Measurements from ENCODE around the gene STARD9.
"Not testable (repeated sequence)": the region's sequence is repeated elsewhere in the genome, so short reads cannot be mapped to it uniquely, and the experiment has no call there.

The STARD9 gene

DNA sequence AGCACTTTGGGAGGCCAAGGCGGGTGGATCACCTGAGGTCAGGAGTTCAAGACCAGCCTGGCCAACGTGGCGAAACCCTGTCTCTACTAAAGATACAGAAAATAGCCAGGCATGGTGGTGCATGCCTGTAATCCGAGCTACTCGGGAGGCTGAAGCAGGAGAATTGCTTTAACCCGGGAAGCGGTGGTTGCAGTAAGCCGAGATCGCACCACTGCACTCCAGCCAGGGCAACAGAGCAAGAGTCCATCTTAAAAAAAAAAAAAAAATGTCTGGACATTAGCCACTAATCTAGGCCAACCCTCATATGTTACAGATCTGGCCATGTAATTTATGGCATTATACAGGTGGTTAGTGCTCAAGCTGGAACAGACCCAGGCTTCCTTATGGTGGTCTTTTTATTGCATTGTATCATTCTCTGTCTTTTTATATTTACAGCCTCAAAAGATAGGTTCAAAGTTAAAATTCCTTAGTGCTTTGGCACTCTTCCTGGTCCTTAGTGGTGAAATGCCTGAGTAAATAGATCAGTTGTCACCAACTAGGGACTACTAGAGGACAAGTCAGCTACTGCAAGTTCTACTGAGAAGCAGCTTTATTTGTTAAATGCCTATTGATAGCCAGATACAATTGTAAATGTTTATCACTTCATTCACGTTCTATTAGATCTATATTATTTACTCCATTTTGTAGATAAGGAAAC, 16.0 kb downstream of the STARD9 start:
- peak; percentile 49 for DNase-seq (ENCODE audit: low read depth)
- no peak overlapping the region for H3K4me3 ChIP-seq (ENCODE audit: low read depth, low read length)
- TF ChIP-seq, protein P1, sequence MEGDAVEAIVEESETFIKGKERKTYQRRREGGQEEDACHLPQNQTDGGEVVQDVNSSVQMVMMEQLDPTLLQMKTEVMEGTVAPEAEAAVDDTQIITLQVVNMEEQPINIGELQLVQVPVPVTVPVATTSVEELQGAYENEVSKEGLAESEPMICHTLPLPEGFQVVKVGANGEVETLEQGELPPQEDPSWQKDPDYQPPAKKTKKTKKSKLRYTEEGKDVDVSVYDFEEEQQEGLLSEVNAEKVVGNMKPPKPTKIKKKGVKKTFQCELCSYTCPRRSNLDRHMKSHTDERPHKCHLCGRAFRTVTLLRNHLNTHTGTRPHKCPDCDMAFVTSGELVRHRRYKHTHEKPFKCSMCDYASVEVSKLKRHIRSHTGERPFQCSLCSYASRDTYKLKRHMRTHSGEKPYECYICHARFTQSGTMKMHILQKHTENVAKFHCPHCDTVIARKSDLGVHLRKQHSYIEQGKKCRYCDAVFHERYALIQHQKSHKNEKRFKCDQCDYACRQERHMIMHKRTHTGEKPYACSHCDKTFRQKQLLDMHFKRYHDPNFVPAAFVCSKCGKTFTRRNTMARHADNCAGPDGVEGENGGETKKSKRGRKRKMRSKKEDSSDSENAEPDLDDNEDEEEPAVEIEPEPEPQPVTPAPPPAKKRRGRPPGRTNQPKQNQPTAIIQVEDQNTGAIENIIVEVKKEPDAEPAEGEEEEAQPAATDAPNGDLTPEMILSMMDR (IDR thresholded peaks at IDR 0.05; ENCODE audit: low read depth, low read length, missing control alignments) = peak; percentile 36
- in situ Hi-C loops (cut with HindIII; ENCODE audit: low sequenced_read_pairs) = no loop called here

DNA sequence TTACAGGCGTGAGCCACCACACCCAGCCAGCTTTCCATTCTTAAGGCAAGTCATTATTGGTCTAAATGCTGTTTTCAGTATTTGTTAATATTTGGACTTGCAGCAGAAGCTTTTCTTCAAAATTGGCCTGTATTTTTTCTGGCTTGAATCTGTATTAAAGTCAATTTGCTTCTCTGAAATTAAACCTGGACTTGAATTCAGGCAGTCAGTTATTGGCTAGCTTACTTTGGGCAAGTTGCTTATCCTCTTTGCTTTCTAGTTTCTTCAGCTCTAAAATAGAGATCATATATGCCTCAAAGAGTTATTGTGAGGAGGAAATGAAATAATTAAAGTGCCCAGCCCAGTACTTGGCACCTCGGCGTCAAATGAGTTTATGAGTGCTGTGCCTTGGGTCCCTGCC, 17.3 kb downstream of the STARD9 start:
- no peak overlapping the region for H3K4me3 ChIP-seq (ENCODE audit: low read depth, low read length)
- TF ChIP-seq, protein P1 (IDR thresholded peaks at IDR 0.05; ENCODE audit: low read depth, low read length, missing control alignments) = no peak
- no peak for DNase-seq (ENCODE audit: low read depth)
- in situ Hi-C loops (cut with HindIII; ENCODE audit: low sequenced_read_pairs) = no loop called here

DNA sequence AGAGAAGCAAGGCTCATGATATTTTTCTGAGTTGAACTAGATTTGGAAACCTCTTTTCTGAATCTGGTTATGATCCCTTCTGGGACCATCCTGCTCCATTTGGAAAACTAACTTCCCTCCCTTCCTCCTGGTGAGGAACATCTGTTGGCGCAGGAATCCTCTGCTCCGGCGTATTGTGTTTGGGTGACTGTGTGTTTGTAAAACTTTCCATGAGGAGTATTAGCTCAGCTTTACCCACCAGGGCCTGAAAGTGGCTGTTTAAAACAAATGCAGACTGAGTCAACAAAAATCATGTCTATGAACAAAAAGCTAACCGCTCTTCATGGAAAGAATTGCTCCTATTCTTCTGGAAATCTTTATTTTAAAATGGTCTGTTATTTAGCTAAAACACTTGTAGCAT, 17.7 kb downstream of the STARD9 start:
- H3K4me3 ChIP-seq (ENCODE audit: low read depth, low read length) = no peak overlapping the region
- TF ChIP-seq, protein P1 (IDR thresholded peaks at IDR 0.05; ENCODE audit: low read depth, low read length, missing control alignments) = no peak
- in situ Hi-C loops (cut with HindIII; ENCODE audit: low sequenced_read_pairs) = no loop called here
- DNase-seq (ENCODE audit: low read depth) = no peak

DNA sequence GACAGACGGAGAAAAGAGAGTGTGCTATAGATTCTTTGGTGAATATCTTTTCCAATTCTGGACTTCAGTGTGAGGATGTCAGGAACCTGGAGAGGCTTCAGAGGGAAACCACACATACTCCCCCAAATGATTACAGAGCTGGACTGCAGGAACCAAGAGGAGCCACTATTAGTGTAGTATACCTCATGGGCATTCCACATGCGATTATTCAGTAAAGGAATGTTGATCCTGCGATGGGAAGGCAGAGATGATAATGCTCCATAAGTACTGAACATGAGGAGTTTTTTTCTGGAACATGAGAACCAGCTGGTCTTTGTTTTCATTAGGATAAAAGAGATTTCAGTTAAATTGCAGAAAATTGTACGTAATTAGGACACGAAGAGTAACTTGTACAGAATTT, 18.7 kb downstream of the STARD9 start:
- DNase-seq (ENCODE audit: low read depth) = no peak
- in situ Hi-C loops (cut with HindIII; ENCODE audit: low sequenced_read_pairs) = no loop called here
- TF ChIP-seq, protein P1 (IDR thresholded peaks at IDR 0.05; ENCODE audit: low read depth, low read length, missing control alignments) = no peak
- H3K4me3 ChIP-seq (ENCODE audit: low read depth, low read length) = no peak overlapping the region

DNA sequence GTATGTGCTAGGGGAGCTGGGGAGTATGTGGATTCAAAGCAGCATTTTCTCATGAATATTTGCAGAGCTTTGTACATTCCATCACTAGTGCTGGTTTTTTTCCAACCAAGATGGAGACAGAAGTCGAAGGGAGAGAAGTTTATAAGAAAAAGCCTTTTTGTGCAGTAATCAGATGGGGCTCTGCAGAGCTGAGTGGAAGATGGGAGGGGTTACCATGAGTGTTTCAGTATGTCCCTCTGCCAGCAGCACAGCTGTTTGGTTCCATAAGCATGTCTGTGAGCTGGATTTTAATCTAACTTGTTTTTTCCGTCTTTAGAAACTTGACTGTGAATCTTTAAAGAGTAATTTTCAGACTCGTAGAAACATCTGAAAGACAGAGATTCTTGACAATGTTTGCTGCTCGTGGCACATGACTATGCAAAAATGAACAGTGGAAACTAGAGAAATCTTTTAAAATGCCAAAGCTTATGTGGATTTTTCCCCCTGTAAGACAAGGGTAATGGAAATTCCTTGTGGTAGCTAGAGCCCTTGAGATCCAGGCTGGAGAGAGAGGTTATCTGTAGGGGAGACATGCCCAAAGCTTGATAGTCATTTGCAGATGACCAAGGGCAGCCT, 20.3 kb downstream of the STARD9 start:
- in situ Hi-C loops (cut with HindIII; ENCODE audit: low sequenced_read_pairs) = no loop called here
- TF ChIP-seq, protein P1 (IDR thresholded peaks at IDR 0.05; ENCODE audit: low read depth, low read length, missing control alignments) = no peak
- DNase-seq (ENCODE audit: low read depth) = no peak
- H3K4me3 ChIP-seq (ENCODE audit: low read depth, low read length) = no peak overlapping the region

DNA sequence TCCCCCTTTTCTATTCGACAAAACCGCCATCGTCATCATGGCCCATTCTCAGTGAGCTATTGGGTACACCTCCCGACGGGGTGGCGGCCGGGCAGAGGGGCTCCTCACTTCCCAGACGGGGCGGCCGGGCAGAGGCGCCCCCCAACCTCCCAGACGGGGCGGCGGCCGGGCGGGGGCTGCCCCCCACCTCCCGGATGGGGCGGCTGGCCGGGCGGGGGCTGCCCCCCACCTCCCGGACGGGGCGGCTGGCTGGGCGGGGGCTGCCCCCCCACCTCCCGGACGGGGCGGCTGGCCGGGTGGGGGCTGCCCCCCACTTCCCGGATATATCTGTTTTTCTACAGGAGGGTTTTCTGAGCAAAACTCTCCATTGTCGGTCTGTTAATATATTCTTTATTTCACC, 25.9 kb downstream of the STARD9 start:
- in situ Hi-C loops (cut with HindIII; ENCODE audit: low sequenced_read_pairs); H3K4me3 ChIP-seq (ENCODE audit: low read depth, low read length); DNase-seq (ENCODE audit: low read depth): not testable (repeated sequence)

DNA sequence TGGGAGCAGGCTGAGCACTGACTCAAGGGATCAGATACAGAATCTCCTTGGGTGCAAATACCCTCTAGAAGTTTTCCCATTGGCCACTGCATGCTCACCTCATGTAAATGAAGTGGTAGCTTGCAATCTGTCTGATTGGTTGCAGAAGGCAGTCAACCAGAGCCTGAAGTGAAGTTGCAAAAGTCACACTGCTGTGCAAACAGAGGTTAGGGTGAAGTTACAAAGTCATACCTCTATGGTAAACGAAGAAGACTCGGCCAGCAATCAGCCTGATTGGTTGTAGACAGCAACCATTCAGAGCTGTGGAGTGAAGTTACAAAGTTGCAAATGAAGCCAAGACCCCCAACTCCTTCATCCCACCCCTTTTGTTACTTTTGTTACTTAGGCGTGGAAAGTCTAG, 27.1 kb downstream of the STARD9 start:
- no peak for DNase-seq (ENCODE audit: low read depth)
- H3K4me3 ChIP-seq (ENCODE audit: low read depth, low read length) = no peak overlapping the region
- in situ Hi-C loops (cut with HindIII; ENCODE audit: low sequenced_read_pairs) = no loop called here
- TF ChIP-seq, protein P1 (IDR thresholded peaks at IDR 0.05; ENCODE audit: low read depth, low read length, missing control alignments) = no peak
